GM12878 (cell line): ENCODE measurements around the gene ZNF365. TPM values are rescaled to one million over a fixed set of nuclear protein-coding genes. Genes with fewer than 3 reads are reported as not detected.

Source experiments
- ATAC-seq: fragments of 200-7000 bp; cut with Tn5 transposase; 3 replicates; pipeline ENCODE4 v1.9.1; 2020; ENCODE audit warnings: mild to moderate bottlenecking, moderate library complexity
- BruUV-seq: library from RNA; stranded (reverse); fragments of 400-500 nt; replicated peaks from 2 replicates; lab custom pipeline; 2021; lab: Mats Ljungman, UMichigan
- CTCF ChIA-PET: fragments of 300-600 bp; sonication (Branson Sonifier 250); formaldehyde crosslinking; extraction: SDS; loops from one replicate; lab custom pipeline; 2021; ENCODE audit warnings: inconsistent platforms; lab: Yijun Ruan, JAX
- POLR2A ChIA-PET: fragments of 350-600 bp; formaldehyde crosslinking; extraction: SDS; loops from one replicate; lab custom pipeline; 2021; ENCODE audit warnings: inconsistent platforms; lab: Charles Lee
- RAD21 ChIA-PET: fragments of 300-600 bp; sonication (Branson Sonifier 250); formaldehyde crosslinking; loops from one replicate; lab custom pipeline; 2023; ENCODE audit warnings: antibody characterized with exemption; ENCODE audit not compliant: unreplicated experiment; lab: Charles Lee
- SMC1A ChIA-PET: fragments of 300-600 bp; sonication (Branson Sonifier 250); formaldehyde crosslinking; loops from one replicate; lab custom pipeline; 2023; ENCODE audit not compliant: unreplicated experiment, uncharacterized antibody; lab: Charles Lee
- DNase-seq: peaks from one replicate; pipeline ENCODE4 v3.0.0-alpha.2; 2011; ENCODE audit warnings: low read depth, low spot score
- FAIRE-seq: peaks from 3 replicates; lab custom pipeline; 2011; peaks lifted over from hg19 to GRCh38; lab: Jason Lieb, UNC
- H2AFZ ChIP-seq: 2 replicates; pipeline ENCODE4 v1.6.0; 2011; ENCODE audit warnings: low read depth, low read length, control low read depth; ENCODE audit not compliant: control insufficient read depth
- H3K27ac ChIP-seq: 2 replicates; pipeline ENCODE4 v1.5.1; 2011; ENCODE audit warnings: control low read depth; ENCODE audit not compliant: control insufficient read depth, insufficient read depth
- H3K27me3 ChIP-seq, 2 experiments: replicated peaks in 1 of 2; 2 replicates each; pipeline versions ENCODE4 v1.6.0 to v1.6.1; 2011; ENCODE audit warnings: low read length in 1 of 2; ENCODE audit not compliant: control insufficient read depth in 2 of 2, insufficient read depth in 2 of 2
- H3K36me3 ChIP-seq, 2 experiments: 2 replicates each; pipeline ENCODE4 v1.5.1; 2011; ENCODE audit warnings: low read length in 1 of 2; ENCODE audit not compliant: control insufficient read depth in 2 of 2, insufficient read depth in 2 of 2
- H3K4me1 ChIP-seq: 2 replicates; pipeline ENCODE4 v1.6.1; 2011; ENCODE audit warnings: mild to moderate bottlenecking, low read length, moderate library complexity, mixed read lengths; ENCODE audit not compliant: control insufficient read depth, insufficient read depth
- H3K4me2 ChIP-seq: 2 replicates; pipeline ENCODE4 v1.6.0; 2011; ENCODE audit warnings: control low read depth; ENCODE audit not compliant: control insufficient read depth, insufficient read depth
- H3K4me3 ChIP-seq: fragments of 200-600 bp; sonication (generic); 2 replicates; pipeline ENCODE4 v1.5.1; 2016
- H3K79me2 ChIP-seq: 2 replicates; pipeline ENCODE4 v1.6.0; 2011; ENCODE audit warnings: low read length; ENCODE audit not compliant: control insufficient read depth, insufficient read depth
- H3K9ac ChIP-seq: 2 replicates; pipeline ENCODE4 v1.8.0; 2011; ENCODE audit warnings: low read length, control low read depth, mixed read lengths; ENCODE audit not compliant: control insufficient read depth, insufficient read depth
- H3K9me3 ChIP-seq: replicated peaks from 3 replicates; pipeline ENCODE4 v1.5.1; 2011; ENCODE audit warnings: mild to moderate bottlenecking, low read length; ENCODE audit not compliant: control insufficient read depth, insufficient read depth
- H4K20me1 ChIP-seq: 2 replicates; pipeline ENCODE4 v1.6.0; 2011; ENCODE audit not compliant: control insufficient read depth, insufficient read depth
- CBX5 ChIP-seq: sonication (generic); IDR thresholded peaks from 2 replicates; pipeline ENCODE4 v1.6.1; 2016; ENCODE audit warnings: low read depth, moderate library complexity, mild to moderate bottlenecking, inconsistent platforms
- CHD4 ChIP-seq: fragments of 200-600 bp; sonication (generic); IDR thresholded peaks from 2 replicates; pipeline ENCODE4 v1.6.1; 2016; ENCODE audit warnings: mild to moderate bottlenecking
- GATAD2B ChIP-seq: fragments of 450-650 bp; conservative IDR thresholded peaks from 2 replicates; pipeline ENCODE4 v1.6.1; 2017; ENCODE audit warnings: low read depth, mild to moderate bottlenecking, moderate library complexity
- KDM1A ChIP-seq: fragments of 200-600 bp; sonication (generic); IDR thresholded peaks from 2 replicates; pipeline ENCODE4 v1.6.1; 2016; ENCODE audit warnings: borderline replicate concordance
- MXI1 ChIP-seq: fragments of 150-350 bp; IDR thresholded peaks from 2 replicates; pipeline ENCODE4 v1.6.1; 2011; ENCODE audit warnings: low read depth, mild to moderate bottlenecking, inconsistent platforms, low read length, improper control_type of control experiment
- PAX5 ChIP-seq: IDR thresholded peaks from 2 replicates; pipeline ENCODE4 v1.6.1; 2011; ENCODE audit warnings: low read depth, low read length, borderline replicate concordance
- PBX3 ChIP-seq: IDR thresholded peaks from 2 replicates; pipeline ENCODE4 v1.6.1; 2011; ENCODE audit warnings: mild to moderate bottlenecking, low read depth, low read length, moderate library complexity; ENCODE audit not compliant: insufficient replicate concordance
- PML ChIP-seq: IDR thresholded peaks from 2 replicates; pipeline ENCODE4 v1.6.1; 2012; ENCODE audit warnings: low read length, inconsistent platforms
- RAD21 ChIP-seq: IDR thresholded peaks from 2 replicates; pipeline ENCODE4 v1.6.1; 2011; ENCODE audit warnings: mild to moderate bottlenecking, low read depth, low read length, moderate library complexity; ENCODE audit not compliant: insufficient read depth
- SMARCA5 ChIP-seq: fragments of 450-650 bp; IDR thresholded peaks from 2 replicates; pipeline ENCODE4 v1.6.1; 2017; ENCODE audit warnings: mild to moderate bottlenecking
- TBL1XR1 ChIP-seq: IDR thresholded peaks from 2 replicates; pipeline ENCODE4 v1.6.1; 2012; ENCODE audit warnings: low read depth, low read length, improper control_type of control experiment
- ZNF207 ChIP-seq: fragments of 450-650 bp; IDR thresholded peaks from 2 replicates; pipeline ENCODE4 v1.6.1; 2014; ENCODE audit warnings: antibody characterized with exemption, mild to moderate bottlenecking, borderline replicate concordance
- ZNF274 ChIP-seq: IDR thresholded peaks from one replicate; pipeline ENCODE4 v1.8.0; 2011; ENCODE audit not compliant: insufficient read length, insufficient read depth
- WGBS: methylation state at CpG from one replicate; pipeline ENCODE4 v1.1.6; 2016; ENCODE audit warnings: low lambda C conversion rate; ENCODE audit not compliant: insufficient replicate concordance, insufficient coverage; ENCODE audit errors: missing lambda C conversion rate; 5-methylcytosine and 5-hydroxymethylcytosine counted together
- in situ Hi-C: fragments of 300-500 bp; cut with MboI; formaldehyde crosslinking; loops from 9 replicates; pipeline ENCODE4 v1.14.3; 2018; ENCODE audit warnings: mixed read lengths
- intact Hi-C: fragments of 100-400 bp; cut with micrococcal nuclease; formaldehyde crosslinking; loops from one replicate; pipeline ENCODE4 v1.14.2; 2022; ENCODE audit not compliant: unreplicated experiment
- polyA plus RNA-seq, 11 experiments: library from polyadenylated mRNA; depleted of rRNA in 4 of 11; unstranded in 6 of 11; stranded (reverse) in 5 of 11; fragments of >200 nt; fragmentation: Nextera tagmentation in 4 of 11; fragmentation: Illumina TruSeq in 1 of 11; extraction: Ambion mirVana in 4 of 11; extraction: Trizol in 1 of 11; gene quantifications; 1 replicate in 1 of 11; 2 replicates in 10 of 11; pipeline versions ENCODE4 v1.2.1 to v1.2.3, GENCODE V29; 2011 to 2016; ENCODE audit warnings: inconsistent platforms in 2 of 11, missing spikeins in 2 of 11, low read depth in 1 of 11
- total RNA-seq, 4 experiments: library from RNA; depleted of rRNA in 3 of 4; stranded (reverse); fragments of >200 nt in 3 of 4; fragmentation: Illumina TruSeq in 1 of 4; extraction: Trizol in 1 of 4; gene quantifications; 2 replicates each; pipeline versions ENCODE4 v1.2.1 to v1.2.3, GENCODE V29; 2013 to 2021

ZNF365 gene
- total and polyA plus RNA-seq, 10 of the 15 experiments (the other 5 are each of a cell fraction or from before 2014, with no cell fraction given) = 0.08 TPM; not detected in 9

- CTCF ChIA-PET = interaction anchor here (0.6 to 0.8 kb wide), 3 partner anchors 10 to 141 kb away, joined by 3 read pairs; no protein-coding TSS in a partner anchor
- SMC1A ChIA-PET = no interaction called here
- no peak for DNase-seq
- in situ Hi-C loops (no loop called here), intact Hi-C loops (no loop called here)
- no peak overlapping the region for H3K9ac ChIP-seq
- ATAC-seq = no peak
- 28% methylated on average over 3 of the region's 3 CpGs for WGBS
- no peak overlapping the region for H2AFZ ChIP-seq
- POLR2A ChIA-PET = no interaction called here
- no peaks in the 10 kb centered on the region for H3K36me3 ChIP-seq
- H3K4me3 ChIP-seq = no peak overlapping the region
- H4K20me1 ChIP-seq = no peaks in the 10 kb centered on the region
- H3K9me3 ChIP-seq = no peaks in the 10 kb centered on the region; the same call in 2 of the 3 replicates
- no TSS peak for BruUV-seq
- H3K4me1 ChIP-seq = no peaks in the 10 kb centered on the region
- H3K27me3 ChIP-seq = no peaks in the 10 kb centered on the region; a peak in 1 of 4 replicates
- TF ChIP-seq TBL1XR1 (no peak), RAD21 (no peak), KDM1A (no peak), SMARCA5 (no peak), CBX5 (no peak), CHD4 (no peak), MXI1 (no peak), ZNF274 (no peak), ZNF207 (no peak), PML (no peak), GATAD2B (no peak), PBX3 (no peak), PAX5 (no peak)
- H3K27ac ChIP-seq = no peak overlapping the region
- no peak overlapping the region for H3K4me2 ChIP-seq
- no peak for FAIRE-seq
- H3K79me2 ChIP-seq = no peaks in the 10 kb centered on the region
- RAD21 ChIA-PET = no interaction called here
These were observed 52.4 kb downstream of the ZNF365 start for GRCh38 chr10:62426600-62426999.
